ENCODE data around the gene MRPL1. TPM values are rescaled to one million over a fixed set of nuclear protein-coding genes. Genes with fewer than 3 reads are reported as not detected.
"Not testable (repeated sequence)": the region's sequence is repeated elsewhere in the genome, so short reads cannot be mapped to it uniquely, and the experiment has no call there.

The MRPL1 gene
- total RNA-seq, 4 donors from 2014 or later: 12.8 to 28.2 (median 17.2) TPM

DNA sequence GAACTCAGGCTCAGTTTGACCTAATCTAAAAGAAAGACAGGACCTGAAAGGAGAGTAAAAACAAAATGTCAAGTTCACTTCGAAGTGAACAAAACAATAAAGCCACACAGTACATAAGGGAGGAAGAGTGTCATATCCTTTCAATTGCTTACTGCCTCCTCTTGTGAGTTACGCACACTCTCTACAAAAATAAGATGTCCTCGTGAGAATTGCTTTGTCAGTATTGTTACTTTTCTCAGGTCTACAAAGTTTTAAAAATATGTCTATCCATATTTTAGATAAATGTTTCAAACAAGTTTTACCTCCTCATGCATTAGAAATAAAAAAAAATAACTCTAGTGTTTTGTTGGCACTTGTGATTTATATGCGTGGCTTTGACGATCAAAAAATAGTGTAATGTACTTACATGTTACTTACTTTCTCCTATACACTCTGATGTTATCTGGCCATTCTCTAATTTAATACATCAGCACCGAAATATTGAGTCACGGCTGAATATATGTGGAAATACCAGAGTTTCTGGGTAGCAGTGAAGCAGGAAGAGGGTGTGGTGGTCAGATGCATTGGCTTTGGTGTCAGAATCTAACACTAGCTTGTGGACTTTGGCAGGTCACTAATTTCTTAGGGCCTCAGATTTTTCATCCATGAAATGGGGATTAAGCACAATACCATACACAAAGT lies 8.1 kb upstream of the MRPL1 start:
- TF ChIP-seq CTCF (IDR thresholded peaks at IDR 0.05) (no peak), POLR2A (IDR thresholded peaks at IDR 0.05) (no peak)
- DNase-seq (ENCODE audit: low spot score in 2 of 2): no peak
- no peak overlapping the region for H3K4me3 ChIP-seq (ENCODE audit: low read depth, poor library complexity, severe bottlenecking)
- WGBS, 2 donors: 46 to 48% methylated on average over 7 of the region's 7 CpGs
- intact Hi-C loops (cut with DNase I; ENCODE audit: low total_unique reads): no loop called here

GRCh38 chr4:77856152-77856551 lies 6.5 kb upstream of the MRPL1 start:
- DNase-seq (ENCODE audit: low spot score in 2 of 2): no peak
- intact Hi-C loops (cut with DNase I; ENCODE audit: low total_unique reads): no loop called here
- WGBS, 2 donors: 77 to 89% methylated on average over 1 of the region's 1 CpG
- no peak overlapping the region for H3K4me3 ChIP-seq (ENCODE audit: low read depth, poor library complexity, severe bottlenecking)
- TF ChIP-seq POLR2A (IDR thresholded peaks at IDR 0.05) (no peak), CTCF (IDR thresholded peaks at IDR 0.05) (no peak)

DNA sequence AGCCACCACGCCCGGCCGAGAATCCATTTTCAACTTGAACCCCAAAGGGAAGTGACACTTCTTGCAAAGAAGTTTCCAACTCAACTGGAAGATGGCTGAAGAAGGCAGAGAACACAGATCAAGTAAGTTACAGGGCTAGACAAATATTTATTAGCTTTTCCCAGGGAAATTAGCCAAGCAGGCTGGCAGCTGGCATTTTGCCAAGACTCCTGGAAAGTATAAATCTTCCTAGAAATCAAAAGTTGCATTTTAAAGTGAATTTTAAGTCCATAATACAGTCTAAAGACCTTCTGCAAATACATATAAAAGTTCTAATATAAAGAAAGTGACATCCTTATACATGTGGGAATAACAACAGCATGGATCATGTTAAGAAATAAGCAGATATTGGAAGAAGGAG lies 3.4 kb upstream of the MRPL1 start:
- WGBS, 2 donors: 97% methylated on average over 3 of the region's 3 CpGs
- TF ChIP-seq CTCF (IDR thresholded peaks at IDR 0.05) (no peak), POLR2A (IDR thresholded peaks at IDR 0.05) (no peak)
- no peak for DNase-seq (ENCODE audit: low spot score in 2 of 2)
- H3K4me3 ChIP-seq (ENCODE audit: low read depth, poor library complexity, severe bottlenecking): no peak overlapping the region
- intact Hi-C loops (cut with DNase I; ENCODE audit: low total_unique reads): no loop called here

DNA sequence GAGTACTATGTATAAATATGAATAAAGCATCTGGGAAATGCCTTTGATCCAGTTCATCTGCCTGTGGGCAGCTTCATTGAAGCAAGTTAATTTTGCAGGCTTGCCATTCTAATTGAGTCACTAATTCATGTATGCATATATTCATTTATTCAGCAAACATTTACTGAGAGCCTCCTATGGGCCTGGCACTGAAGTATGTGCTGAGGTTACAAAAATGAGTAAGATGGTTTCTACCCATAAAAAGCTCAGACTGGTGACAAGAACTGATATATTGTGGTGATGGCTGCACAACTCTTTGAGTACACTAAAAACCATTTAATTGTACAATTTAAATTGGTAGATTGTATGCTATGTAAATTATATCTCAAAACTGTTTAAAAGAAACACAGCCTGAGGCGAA lies 1.1 kb upstream of the MRPL1 start:
- intact Hi-C loops (cut with DNase I; ENCODE audit: low total_unique reads): no loop called here
- no peak overlapping the region for H3K4me3 ChIP-seq (ENCODE audit: low read depth, poor library complexity, severe bottlenecking)
- DNase-seq (ENCODE audit: low spot score in 2 of 2): no peak
- WGBS, 2 donors: 72 to 79% methylated on average over 1 of the region's 1 CpG
- TF ChIP-seq CTCF (IDR thresholded peaks at IDR 0.05) (no peak), POLR2A (IDR thresholded peaks at IDR 0.05) (no peak)

GRCh38 chr4:77863341-77863740 lies 711 bp downstream of the MRPL1 start:
- 21 to 24% methylated on average over 14 of the region's 14 CpGs for WGBS, 2 donors
- DNase-seq (ENCODE audit: low spot score in 2 of 2); intact Hi-C loops (cut with DNase I; ENCODE audit: low total_unique reads): not testable (repeated sequence)
- peak overlapping the region; percentile 75 for H3K4me3 ChIP-seq (ENCODE audit: low read depth, poor library complexity, severe bottlenecking)

GRCh38 chr4:77865259-77865658 lies 2.6 kb downstream of the MRPL1 start:
- no peak for DNase-seq (ENCODE audit: low spot score in 2 of 2)
- 95 to 98% methylated on average over 3 of the region's 3 CpGs for WGBS, 2 donors
- H3K4me3 ChIP-seq (ENCODE audit: low read depth, poor library complexity, severe bottlenecking): no peak overlapping the region
- TF ChIP-seq POLR2A (IDR thresholded peaks at IDR 0.05) (no peak), CTCF (IDR thresholded peaks at IDR 0.05) (no peak)
- intact Hi-C loops (cut with DNase I; ENCODE audit: low total_unique reads): no loop called here

Data from lower leg skin (tissue), 4 donors.